DOHH2 (cell line): ENCODE results near the gene TMEM191B.
"Not testable (repeated sequence)": the region's sequence is repeated elsewhere in the genome, so short reads cannot be mapped to it uniquely, and the experiment has no call there.

Experiments
- H3F3A ChIP-seq: fragments of 200-600 bp; sonication (generic), shearing (Covaris generic); 2 replicates; pipeline ENCODE4 v1.6.0; 2016; ENCODE audit warnings: antibody characterized with exemption, mild to moderate bottlenecking; ENCODE audit not compliant: control insufficient read depth, insufficient read depth
- H3K27ac ChIP-seq: fragments of 200-600 bp; sonication (generic); 2 replicates; pipeline ENCODE4 v1.5.1; 2014; ENCODE audit warnings: low read depth, mild to moderate bottlenecking, low read length, moderate library complexity
- H3K27me3 ChIP-seq: fragments of 200-600 bp; sonication (generic); 2 replicates; pipeline ENCODE4 v1.6.1; 2014; ENCODE audit warnings: mild to moderate bottlenecking, low read length, mixed read lengths; ENCODE audit not compliant: control insufficient read depth
- H3K36me3 ChIP-seq: fragments of 200-600 bp; sonication (generic); 2 replicates; pipeline ENCODE4 v1.6.1; 2014; ENCODE audit warnings: mild to moderate bottlenecking, low read length, moderate library complexity, mixed read lengths; ENCODE audit not compliant: control insufficient read depth
- H3K4me1 ChIP-seq: fragments of 200-600 bp; sonication (generic); 2 replicates; pipeline ENCODE4 v1.6.1; 2014; ENCODE audit warnings: mild to moderate bottlenecking, low read length, mixed read lengths; ENCODE audit not compliant: control insufficient read depth
- H3K4me2 ChIP-seq: fragments of 200-600 bp; sonication (generic); 2 replicates; pipeline ENCODE4 v1.6.0; 2014; ENCODE audit warnings: mild to moderate bottlenecking, low read length, moderate library complexity
- H3K4me3 ChIP-seq: fragments of 200-600 bp; sonication (generic); 2 replicates; pipeline ENCODE4 v1.5.1; 2014; ENCODE audit warnings: mild to moderate bottlenecking, low read length, mixed read lengths
- H3K79me2 ChIP-seq: fragments of 200-600 bp; sonication (generic); 2 replicates; pipeline ENCODE4 v1.6.1; 2014; ENCODE audit warnings: mild to moderate bottlenecking, low read length, mixed read lengths; ENCODE audit not compliant: control insufficient read depth
- H3K9me2 ChIP-seq: fragments of 200-600 bp; sonication (generic); replicated peaks from 2 replicates; pipeline ENCODE4 v1.6.1; 2014; ENCODE audit warnings: mild to moderate bottlenecking, low read length, mixed read lengths; ENCODE audit not compliant: control insufficient read depth
- H3K9me3 ChIP-seq: fragments of 200-600 bp; sonication (generic); 2 replicates; pipeline ENCODE4 v1.6.1; 2014; ENCODE audit warnings: antibody characterized with exemption, low read length, mixed read lengths; ENCODE audit not compliant: control insufficient read depth, insufficient read depth
- H4K20me1 ChIP-seq: fragments of 200-600 bp; sonication (generic); 2 replicates; pipeline ENCODE4 v1.6.0; 2014; ENCODE audit warnings: low read depth, mild to moderate bottlenecking, antibody characterized with exemption, low read length, moderate library complexity; ENCODE audit not compliant: control insufficient read depth, insufficient read depth

TMEM191B gene

GRCh38 chr22:18527752-18528596 is at the start of gene TMEM191B:
TSS of gene TMEM191B (plus strand) at chr22:18527802. CDS start at chr22:18527981, 179 bp downstream.
- not testable (repeated sequence) for H3K27me3 ChIP-seq, H3K9me2 ChIP-seq, H3K4me1 ChIP-seq, H3F3A ChIP-seq, H3K4me2 ChIP-seq, H3K27ac ChIP-seq, H3K9me3 ChIP-seq, H3K36me3 ChIP-seq, H3K79me2 ChIP-seq, H4K20me1 ChIP-seq
- peak within 1 kb of the TSS; percentile 37; the same call in 1 of the 2 replicates for H3K4me3 ChIP-seq

- H3K9me2 ChIP-seq, H4K20me1 ChIP-seq, H3K36me3 ChIP-seq, H3K4me3 ChIP-seq, H3K4me1 ChIP-seq, H3K4me2 ChIP-seq, H3K79me2 ChIP-seq, H3K27me3 ChIP-seq, H3K27ac ChIP-seq, H3K9me3 ChIP-seq, H3F3A ChIP-seq: not testable (repeated sequence)
Observed at GRCh38 chr22:18496227-18496626, 31.4 kb upstream of the TMEM191B start.

- H3K4me1 ChIP-seq, H4K20me1 ChIP-seq, H3K27ac ChIP-seq, H3K4me3 ChIP-seq, H3F3A ChIP-seq, H3K79me2 ChIP-seq, H3K9me2 ChIP-seq, H3K9me3 ChIP-seq, H3K36me3 ChIP-seq, H3K27me3 ChIP-seq, H3K4me2 ChIP-seq: not testable (repeated sequence)
Observed at GRCh38 chr22:18511327-18511726, 16.3 kb upstream of the TMEM191B start.

- H3K79me2 ChIP-seq, H3K9me3 ChIP-seq, H3K4me1 ChIP-seq, H3K4me2 ChIP-seq, H4K20me1 ChIP-seq, H3K9me2 ChIP-seq, H3F3A ChIP-seq, H3K27me3 ChIP-seq, H3K36me3 ChIP-seq, H3K4me3 ChIP-seq, H3K27ac ChIP-seq: not testable (repeated sequence)
Observed at GRCh38 chr22:18512378-18512777, 15.2 kb upstream of the TMEM191B start.

GRCh38 chr22:18513454-18513853 is 14.1 kb upstream of the TMEM191B start:
- H3K36me3 ChIP-seq, H4K20me1 ChIP-seq, H3K4me2 ChIP-seq, H3K9me3 ChIP-seq, H3F3A ChIP-seq, H3K79me2 ChIP-seq, H3K4me1 ChIP-seq, H3K4me3 ChIP-seq, H3K27ac ChIP-seq, H3K9me2 ChIP-seq, H3K27me3 ChIP-seq: not testable (repeated sequence)

- not testable (repeated sequence) for H3K9me2 ChIP-seq, H3K4me2 ChIP-seq, H3F3A ChIP-seq, H3K9me3 ChIP-seq, H3K36me3 ChIP-seq, H3K79me2 ChIP-seq, H3K27me3 ChIP-seq, H3K4me1 ChIP-seq, H4K20me1 ChIP-seq, H3K4me3 ChIP-seq, H3K27ac ChIP-seq
Observed at GRCh38 chr22:18518061-18518460, 9.5 kb upstream of the TMEM191B start, which contains the start of gene GGTLC3. TSS of gene GGTLC3 (minus strand) at chr22:18518161. CDS start at chr22:18517897, 264 bp downstream.

- not testable (repeated sequence) for H3K79me2 ChIP-seq, H3K4me3 ChIP-seq, H4K20me1 ChIP-seq, H3K9me2 ChIP-seq, H3K4me1 ChIP-seq, H3K27ac ChIP-seq, H3K27me3 ChIP-seq, H3K9me3 ChIP-seq, H3F3A ChIP-seq, H3K4me2 ChIP-seq, H3K36me3 ChIP-seq
Observed at GRCh38 chr22:18522762-18523161, 4.8 kb upstream of the TMEM191B start.

- H3K9me3 ChIP-seq, H3K4me1 ChIP-seq, H3K27me3 ChIP-seq, H3F3A ChIP-seq, H3K36me3 ChIP-seq, H4K20me1 ChIP-seq, H3K9me2 ChIP-seq, H3K79me2 ChIP-seq, H3K4me3 ChIP-seq, H3K27ac ChIP-seq, H3K4me2 ChIP-seq: not testable (repeated sequence)
Observed at GRCh38 chr22:18523328-18523727, 4.3 kb upstream of the TMEM191B start.
